ENCODE data around the gene OXCT1. TPM values are rescaled to one million over a fixed set of nuclear protein-coding genes. Genes with fewer than 3 reads are reported as not detected.

OXCT1 gene
- total and polyA plus RNA-seq, 2 of the 4 experiments (the other 2 are of a cell fraction): 14.2 to 16.3 TPM

- ChIA-PET CTCF (interaction anchor here (0.6 to 1.1 kb wide), 2 partner anchors 782 to 1854 kb away, joined by 3 read pairs; no protein-coding TSS in a partner anchor), POLR2A (ENCODE audit: unreplicated experiment) (no interaction called here)
- no peak overlapping the region for H3K23ac ChIP-seq (ENCODE audit: low read depth, low read length)
- no peaks in the 10 kb centered on the region for H4K20me1 ChIP-seq (ENCODE audit: insufficient read depth, low read length)
- no peak overlapping the region for H2BK120ac ChIP-seq (ENCODE audit: low read depth, low read length)
- no peak overlapping the region for H4K5ac ChIP-seq (ENCODE audit: low read depth, low read length)
- H2AK5ac ChIP-seq (ENCODE audit: low read depth, low read length): no peak overlapping the region
- no peak overlapping the region for H3K9ac ChIP-seq (ENCODE audit: low read depth, low read length)
- no peak overlapping the region for H2AK9ac ChIP-seq (replicated peaks; ENCODE audit: low read depth, low read length, poor library complexity)
- no peak overlapping the region for H2BK20ac ChIP-seq (ENCODE audit: low read depth, low read length)
- WGBS, 2 experiments (ENCODE audit: extremely low coverage in 2 of 2, insufficient read length in 1 of 2): no CpG with 5 or more reads among the region's 2 CpGs
- H2BK5ac ChIP-seq (ENCODE audit: low read depth, low read length, poor library complexity, severe bottlenecking): no peak overlapping the region
- H3K36me3 ChIP-seq (ENCODE audit: control insufficient read depth, insufficient read depth, low read length): no peaks in the 10 kb centered on the region
- no peak overlapping the region for H3K27ac ChIP-seq (ENCODE audit: insufficient read depth, low read length)
- dilution Hi-C loops (cut with HindIII; ENCODE audit: low sequenced_read_pairs, unreplicated experiment) (no loop called here), in situ Hi-C loops (cut with MboI; ENCODE audit: low sequenced_read_pairs) (loop anchor here (25.0 kb wide), 1 partner anchor 376 kb away; no protein-coding TSS in a partner anchor), intact Hi-C loops (cut with micrococcal nuclease) (loop anchor here (5.0 kb wide), 1 partner anchor 154 kb away; no protein-coding TSS in a partner anchor)
- H3K14ac ChIP-seq (replicated peaks; ENCODE audit: low read depth, low read length): no peak overlapping the region
- no peaks in the 10 kb centered on the region; the same call in none of the 2 replicates for H3K27me3 ChIP-seq (ENCODE audit: control insufficient read depth, insufficient read depth, low read length)
- H4K8ac ChIP-seq (ENCODE audit: low read depth in 2 of 2, low read length in 2 of 2): no peak overlapping the region
- no peak for DNase-seq
- H2AFZ ChIP-seq (replicated peaks; ENCODE audit: low read length, poor library complexity): no peak overlapping the region
- no peaks in the 10 kb centered on the region for H3K79me1 ChIP-seq (ENCODE audit: low read depth in 1 of 2, low read length in 2 of 2)
- no peaks in the 10 kb centered on the region for H3K9me1 ChIP-seq (ENCODE audit: insufficient read depth, low read length)
- no peaks in the 10 kb centered on the region for H3K9me3 ChIP-seq (ENCODE audit: control insufficient read depth, insufficient read depth, low read length)
- ATAC-seq (ENCODE audit: low read depth): no peak
- TF ChIP-seq BHLHE40 (IDR thresholded peaks at IDR 0.05; ENCODE audit: low read depth, low read length) (no peak), CHD1 (IDR thresholded peaks at IDR 0.05; ENCODE audit: low read depth, low read length) (no peak), MAZ (IDR thresholded peaks at IDR 0.05; ENCODE audit: borderline replicate concordance, low read depth, low read length) (no peak), RAD21 (IDR thresholded peaks at IDR 0.05; ENCODE audit: low read length) (no peak), SMC3 (IDR thresholded peaks at IDR 0.05; ENCODE audit: low read depth, low read length) (no peak), CTCF (conservative IDR thresholded peaks at IDR 0.05; ENCODE audit: low read depth, low read length) (no peak), MAFK (IDR thresholded peaks at IDR 0.05; ENCODE audit: low read depth, low read length) (no peak), POLR2A (IDR thresholded peaks at IDR 0.05; ENCODE audit: low read depth, low read length) (no peak), RCOR1 (IDR thresholded peaks at IDR 0.05; ENCODE audit: insufficient replicate concordance, low read length) (no peak), MXI1 (IDR thresholded peaks at IDR 0.05; ENCODE audit: borderline replicate concordance, low read depth, low read length) (no peak), USF2 (IDR thresholded peaks at IDR 0.05; ENCODE audit: low read depth, low read length) (no peak), RFX5 (IDR thresholded peaks at IDR 0.05; ENCODE audit: low read depth, low read length) (no peak), NFE2L2 (IDR thresholded peaks at IDR 0.05; ENCODE audit: low read depth, low read length) (no peak), CEBPB (IDR thresholded peaks at IDR 0.05; ENCODE audit: low read depth, low read length) (no peak), FOS (IDR thresholded peaks at IDR 0.05; ENCODE audit: low read depth, low read length) (no peak)
- TF ChIP-seq, protein P1, sequence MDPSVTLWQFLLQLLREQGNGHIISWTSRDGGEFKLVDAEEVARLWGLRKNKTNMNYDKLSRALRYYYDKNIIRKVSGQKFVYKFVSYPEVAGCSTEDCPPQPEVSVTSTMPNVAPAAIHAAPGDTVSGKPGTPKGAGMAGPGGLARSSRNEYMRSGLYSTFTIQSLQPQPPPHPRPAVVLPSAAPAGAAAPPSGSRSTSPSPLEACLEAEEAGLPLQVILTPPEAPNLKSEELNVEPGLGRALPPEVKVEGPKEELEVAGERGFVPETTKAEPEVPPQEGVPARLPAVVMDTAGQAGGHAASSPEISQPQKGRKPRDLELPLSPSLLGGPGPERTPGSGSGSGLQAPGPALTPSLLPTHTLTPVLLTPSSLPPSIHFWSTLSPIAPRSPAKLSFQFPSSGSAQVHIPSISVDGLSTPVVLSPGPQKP (IDR thresholded peaks at IDR 0.05; ENCODE audit: borderline replicate concordance, low read depth, low read length): no peak
- no peak overlapping the region for H3K4me2 ChIP-seq (ENCODE audit: low read depth, low read length)
- no peak overlapping the region for H4K91ac ChIP-seq (ENCODE audit: insufficient read depth, low read depth, low read length)
- no peak overlapping the region for H3K18ac ChIP-seq (ENCODE audit: low read depth, low read length)
- H3K4ac ChIP-seq (ENCODE audit: low read depth, low read length): no peak overlapping the region
- H3K4me1 ChIP-seq (ENCODE audit: control insufficient read depth, insufficient read depth, low read length): no peaks in the 10 kb centered on the region
- BruUV-seq (replicated peaks): no TSS peak
- H2BK15ac ChIP-seq (ENCODE audit: low read depth, low read length): no peak overlapping the region
- no peak overlapping the region for H3K56ac ChIP-seq (ENCODE audit: extremely low read depth, insufficient read depth, low read length)
- no peak overlapping the region for H3K4me3 ChIP-seq (ENCODE audit: insufficient read depth, low read depth, low read length)
Observed at GRCh38 chr5:41686767-41687166, 183.5 kb downstream of the OXCT1 start.
